WTC11 (cell line): Measurements from ENCODE around the gene MAEA. TPM values are rescaled to one million over a fixed set of nuclear protein-coding genes. Genes with fewer than 3 reads are reported as not detected.

Experiments used
- ATAC-seq: fragments of 200-7000 bp; cut with Tn5 transposase; 2 replicates; pipeline ENCODE4 v1.10.0; 2021; ENCODE audit warnings: mild to moderate bottlenecking, moderate library complexity
- CTCF ChIA-PET: fragments of 300-600 bp; sonication (Branson Sonifier 250); formaldehyde crosslinking; loops from one replicate; lab custom pipeline; 2021; ENCODE audit warnings: antibody characterized with exemption; lab: Charles Lee
- POLR2A ChIA-PET: fragments of 350-600 bp; sonication (Branson Sonifier 250); formaldehyde crosslinking; loops from one replicate; lab custom pipeline; 2021; ENCODE audit warnings: antibody characterized with exemption; lab: Charles Lee
- DNase-seq: peaks from one replicate; pipeline ENCODE4 v3.0.0; 2021; ENCODE audit warnings: low spot score
- H3K27ac Mint-ChIP-seq: 2 replicates; pipeline ENCODE4 v1.8.0; 2021; ENCODE audit warnings: mixed read lengths
- H3K27me3 Mint-ChIP-seq: 2 replicates; pipeline ENCODE4 v1.8.0; 2021; ENCODE audit warnings: low read depth, mild to moderate bottlenecking, moderate library complexity, mixed read lengths
- H3K36me3 Mint-ChIP-seq: 2 replicates; pipeline ENCODE4 v1.8.0; 2021; ENCODE audit warnings: mixed read lengths
- H3K4me1 Mint-ChIP-seq: 2 replicates; pipeline ENCODE4 v1.8.0; 2022; ENCODE audit warnings: mixed read lengths
- H3K4me3 Mint-ChIP-seq: 2 replicates; pipeline ENCODE4 v1.8.0; 2021; ENCODE audit warnings: mild to moderate bottlenecking, moderate library complexity, mixed read lengths
- H3K9me3 Mint-ChIP-seq: 2 replicates; pipeline ENCODE4 v1.8.0; 2021; ENCODE audit warnings: mixed read lengths
- ARID4B ChIP-seq: sonication (generic); formaldehyde crosslinking; IDR thresholded peaks from 2 replicates; pipeline ENCODE4 v1.8.0; 2023; ENCODE audit warnings: missing genetic modification reagents, mild to moderate bottlenecking, borderline replicate concordance
- ATF1 ChIP-seq: sonication (generic); formaldehyde crosslinking; IDR thresholded peaks from 2 replicates; pipeline ENCODE4 v1.8.1; 2023; ENCODE audit warnings: mild to moderate bottlenecking, moderate library complexity, missing genetic modification reagents
- ATF3 ChIP-seq: sonication (generic); formaldehyde crosslinking; conservative IDR thresholded peaks from 2 replicates; pipeline ENCODE4 v1.8.1; 2022; ENCODE audit warnings: mild to moderate bottlenecking, missing genetic modification reagents
- CBFB ChIP-seq: sonication (generic); formaldehyde crosslinking; IDR thresholded peaks from 2 replicates; pipeline ENCODE4 v1.8.1; 2022; ENCODE audit warnings: mild to moderate bottlenecking, low read depth, missing genetic modification reagents
- CREB1 ChIP-seq: sonication (generic); formaldehyde crosslinking; IDR thresholded peaks from 2 replicates; pipeline ENCODE4 v1.8.0; 2023; ENCODE audit warnings: mild to moderate bottlenecking, missing genetic modification reagents
- CREM ChIP-seq: sonication (generic); formaldehyde crosslinking; IDR thresholded peaks from 2 replicates; pipeline ENCODE4 v1.8.1; 2022; ENCODE audit warnings: mild to moderate bottlenecking, missing genetic modification reagents, moderate library complexity
- ERG ChIP-seq: fragments of 250-450 bp; sonication (Bioruptor Pico); IDR thresholded peaks from 2 replicates; pipeline ENCODE4 v1.8.0; 2021; ENCODE audit warnings: mild to moderate bottlenecking
- FOXP1 ChIP-seq: sonication (generic); formaldehyde crosslinking; IDR thresholded peaks from 2 replicates; pipeline ENCODE4 v1.8.0; 2022; ENCODE audit warnings: missing genetic modification reagents, mild to moderate bottlenecking, moderate library complexity, borderline replicate concordance
- GABPB1 ChIP-seq: sonication (generic); formaldehyde crosslinking; IDR thresholded peaks from 2 replicates; pipeline ENCODE4 v1.8.1; 2023; ENCODE audit warnings: mild to moderate bottlenecking, missing genetic modification reagents
- MAX ChIP-seq: sonication (generic); formaldehyde crosslinking; IDR thresholded peaks from 2 replicates; pipeline ENCODE4 v1.8.0; 2022; ENCODE audit warnings: mild to moderate bottlenecking, missing genetic modification reagents
- MYBL2 ChIP-seq: sonication (generic); formaldehyde crosslinking; IDR thresholded peaks from 2 replicates; pipeline ENCODE4 v1.8.1; 2023; ENCODE audit warnings: mild to moderate bottlenecking, moderate library complexity, missing genetic modification reagents
- NFYB ChIP-seq: sonication (generic); formaldehyde crosslinking; conservative IDR thresholded peaks from 2 replicates; pipeline ENCODE4 v1.8.0; 2022; ENCODE audit warnings: low read depth, missing genetic modification reagents
- SP1 ChIP-seq: sonication (generic); formaldehyde crosslinking; conservative IDR thresholded peaks from 2 replicates; pipeline ENCODE4 v1.8.1; 2022; ENCODE audit warnings: missing genetic modification reagents
- TP53 ChIP-seq: sonication (generic); formaldehyde crosslinking; IDR thresholded peaks from 2 replicates; pipeline ENCODE4 v1.8.1; 2023; ENCODE audit warnings: mild to moderate bottlenecking, missing genetic modification reagents
- USF1 ChIP-seq: sonication (generic); formaldehyde crosslinking; IDR thresholded peaks from 2 replicates; pipeline ENCODE4 v1.8.0; 2022; ENCODE audit warnings: mild to moderate bottlenecking, missing genetic modification reagents
- ZNF219 ChIP-seq: sonication (generic); formaldehyde crosslinking; IDR thresholded peaks from 2 replicates; pipeline ENCODE4 v1.8.0; 2023; ENCODE audit warnings: missing genetic modification reagents, mild to moderate bottlenecking, borderline replicate concordance
- ZNF281 ChIP-seq: sonication (generic); formaldehyde crosslinking; IDR thresholded peaks from 2 replicates; pipeline ENCODE4 v1.8.0; 2023; ENCODE audit warnings: mild to moderate bottlenecking, missing genetic modification reagents
- ZNF396 ChIP-seq: fragments of 250-450 bp; sonication (Bioruptor Pico); IDR thresholded peaks from 2 replicates; pipeline ENCODE4 v1.8.0; 2021; ENCODE audit warnings: mild to moderate bottlenecking, moderate library complexity, borderline replicate concordance
- total RNA-seq: library from RNA; stranded (reverse); gene quantifications from 3 replicates; pipeline ENCODE4 v1.2.3, GENCODE V29; 2021
- TF ChIP-seq, protein P1 (sequence below): sonication (generic); formaldehyde crosslinking; IDR thresholded peaks from 2 replicates; pipeline ENCODE4 v1.8.0; 2022; ENCODE audit warnings: missing genetic modification reagents
- TF ChIP-seq, protein P2 (sequence below): sonication (generic); formaldehyde crosslinking; IDR thresholded peaks from 2 replicates; pipeline ENCODE4 v1.8.1; 2023; ENCODE audit warnings: mild to moderate bottlenecking, missing genetic modification reagents, moderate library complexity

Gene MAEA
- total RNA-seq, 1 experiment from 2014 or later = 86.9 TPM

GRCh38 chr4:1346781-1347409, 57.2 kb downstream of the MAEA start, which contains the start of gene UVSSA:
TSS of gene UVSSA (plus strand) at chr4:1347208. CDS start at chr4:1348092, 884 bp downstream.
- H3K27ac Mint-ChIP-seq = peak within 1 kb of the TSS; percentile 91
- H3K9me3 Mint-ChIP-seq = no peaks in the 10 kb centered on the region
- H3K36me3 Mint-ChIP-seq = peaks cover 16% of the 10 kb centered on the region
- peaks cover 27% of the 10 kb centered on the region for H3K4me1 Mint-ChIP-seq
- POLR2A ChIA-PET = interaction anchor here (0.6 to 2.8 kb wide), 5 partner anchors 14 to 968 kb away, joined by 3 to 8 read pairs (median 5); partner anchors contain the start of genes CTBP1 and MAEA
- peak within 1 kb of the TSS; percentile 86 for H3K4me3 Mint-ChIP-seq
- ATAC-seq (peak; percentile 93), DNase-seq (peak; percentile 100)
- CTCF ChIA-PET = interaction anchor here (0.7 to 3.1 kb wide), 14 partner anchors 9 to 348 kb away, joined by 3 to 29 read pairs (median 4); partner anchors contain the start of gene MAEA
- H3K27me3 Mint-ChIP-seq = no peaks in the 10 kb centered on the region
- TF ChIP-seq MAX (CRISPR knock-in tag) (peak; percentile 92), ARID4B (CRISPR knock-in tag) (peak; percentile 26; the same call in 1 of the 2 replicates), ATF1 (CRISPR knock-in tag) (no peak), MYBL2 (CRISPR knock-in tag) (0 out of 2 replicates have a peak, but pooled peaks have one; percentile 43), SP1 (CRISPR knock-in tag) (peak; percentile 100), CREB1 (CRISPR knock-in tag) (0 out of 2 replicates have a peak, but pooled peaks have one; percentile 37), USF1 (peak; percentile 99), CBFB (CRISPR knock-in tag) (0 out of 2 replicates have a peak, but pooled peaks have one; percentile 20), ZNF281 (peak; percentile 51; the same call in 1 of the 2 replicates), GABPB1 (peak; percentile 57), TP53 (CRISPR knock-in tag) (0 out of 2 replicates have a peak, but pooled peaks have one; percentile 21), CREM (CRISPR knock-in tag) (peak; percentile 84), FOXP1 (CRISPR knock-in tag) (peak; percentile 64), NFYB (peak; percentile 86), ATF3 (CRISPR knock-in tag) (no peak), ZNF219 (no peak), ERG (CRISPR knock-in tag) (no peak), ZNF396 (CRISPR knock-in tag) (no peak)
- TF ChIP-seq, protein P1, sequence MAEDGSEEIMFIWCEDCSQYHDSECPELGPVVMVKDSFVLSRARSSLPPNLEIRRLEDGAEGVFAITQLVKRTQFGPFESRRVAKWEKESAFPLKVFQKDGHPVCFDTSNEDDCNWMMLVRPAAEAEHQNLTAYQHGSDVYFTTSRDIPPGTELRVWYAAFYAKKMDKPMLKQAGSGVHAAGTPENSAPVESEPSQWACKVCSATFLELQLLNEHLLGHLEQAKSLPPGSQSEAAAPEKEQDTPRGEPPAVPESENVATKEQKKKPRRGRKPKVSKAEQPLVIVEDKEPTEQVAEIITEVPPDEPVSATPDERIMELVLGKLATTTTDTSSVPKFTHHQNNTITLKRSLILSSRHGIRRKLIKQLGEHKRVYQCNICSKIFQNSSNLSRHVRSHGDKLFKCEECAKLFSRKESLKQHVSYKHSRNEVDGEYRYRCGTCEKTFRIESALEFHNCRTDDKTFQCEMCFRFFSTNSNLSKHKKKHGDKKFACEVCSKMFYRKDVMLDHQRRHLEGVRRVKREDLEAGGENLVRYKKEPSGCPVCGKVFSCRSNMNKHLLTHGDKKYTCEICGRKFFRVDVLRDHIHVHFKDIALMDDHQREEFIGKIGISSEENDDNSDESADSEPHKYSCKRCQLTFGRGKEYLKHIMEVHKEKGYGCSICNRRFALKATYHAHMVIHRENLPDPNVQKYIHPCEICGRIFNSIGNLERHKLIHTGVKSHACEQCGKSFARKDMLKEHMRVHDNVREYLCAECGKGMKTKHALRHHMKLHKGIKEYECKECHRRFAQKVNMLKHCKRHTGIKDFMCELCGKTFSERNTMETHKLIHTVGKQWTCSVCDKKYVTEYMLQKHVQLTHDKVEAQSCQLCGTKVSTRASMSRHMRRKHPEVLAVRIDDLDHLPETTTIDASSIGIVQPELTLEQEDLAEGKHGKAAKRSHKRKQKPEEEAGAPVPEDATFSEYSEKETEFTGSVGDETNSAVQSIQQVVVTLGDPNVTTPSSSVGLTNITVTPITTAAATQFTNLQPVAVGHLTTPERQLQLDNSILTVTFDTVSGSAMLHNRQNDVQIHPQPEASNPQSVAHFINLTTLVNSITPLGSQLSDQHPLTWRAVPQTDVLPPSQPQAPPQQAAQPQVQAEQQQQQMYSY = peak; percentile 5; the same call in 1 of the 2 replicates
- TF ChIP-seq, protein P2, sequence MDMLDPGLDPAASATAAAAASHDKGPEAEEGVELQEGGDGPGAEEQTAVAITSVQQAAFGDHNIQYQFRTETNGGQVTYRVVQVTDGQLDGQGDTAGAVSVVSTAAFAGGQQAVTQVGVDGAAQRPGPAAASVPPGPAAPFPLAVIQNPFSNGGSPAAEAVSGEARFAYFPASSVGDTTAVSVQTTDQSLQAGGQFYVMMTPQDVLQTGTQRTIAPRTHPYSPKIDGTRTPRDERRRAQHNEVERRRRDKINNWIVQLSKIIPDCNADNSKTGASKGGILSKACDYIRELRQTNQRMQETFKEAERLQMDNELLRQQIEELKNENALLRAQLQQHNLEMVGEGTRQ (CRISPR knock-in tag) = peak; percentile 98
